ENCODE measurements around the gene DDX1. TPM values are rescaled to one million over a fixed set of nuclear protein-coding genes. Genes with fewer than 3 reads are reported as not detected.
A peak's percentile ranks its signal among the peaks of the same experiment; 100 is the strongest.

Gene DDX1
- total RNA-seq, 1 donor from 2014 or later = 68.6 TPM

GRCh38 chr2:15633043-15633970 lies 41.6 kb downstream of the DDX1 start:
- no peak overlapping the region for H3K27ac ChIP-seq
- peaks cover 20% of the 10 kb centered on the region for H3K4me1 ChIP-seq
- no peaks in the 10 kb centered on the region for H3K27me3 ChIP-seq
- H3K4me3 ChIP-seq = no peak overlapping the region
- no peak for DNase-seq
- intact Hi-C loops (cut with DNase I) = no loop called here
- H3K9me3 ChIP-seq = no peaks in the 10 kb centered on the region
- ATAC-seq = no peak
- TF ChIP-seq CTCF (IDR thresholded peaks at IDR 0.05) = no peak
- H3K36me3 ChIP-seq = peaks cover 67% of the 10 kb centered on the region

- DNase-seq (no peak), ATAC-seq (no peak)
- Histone ChIP-seq H3K36me3 (peaks cover 60% of the 10 kb centered on the region), H3K4me1 (peaks cover 20% of the 10 kb centered on the region), H3K9me3 (no peaks in the 10 kb centered on the region), H3K27ac (no peak overlapping the region), H3K27me3 (no peaks in the 10 kb centered on the region), H3K4me3 (no peak overlapping the region)
- intact Hi-C loops (cut with DNase I) = no loop called here
- TF ChIP-seq CTCF (IDR thresholded peaks at IDR 0.05) = no peak
These were observed 42.3 kb downstream of the DDX1 start for GRCh38 chr2:15633971-15634346.

- no peak for ATAC-seq
- Histone ChIP-seq H3K4me3 (no peak overlapping the region), H3K4me1 (peaks cover 22% of the 10 kb centered on the region), H3K27me3 (no peaks in the 10 kb centered on the region), H3K9me3 (no peaks in the 10 kb centered on the region), H3K27ac (no peak overlapping the region), H3K36me3 (peaks cover 50% of the 10 kb centered on the region)
- no peak for TF ChIP-seq CTCF (IDR thresholded peaks at IDR 0.05)
- intact Hi-C loops (cut with DNase I) = loop anchor here (5.0 kb wide), 1 partner anchor 307 kb away; the partner anchor contains the start of gene MYCN
- no peak for DNase-seq
These were observed 43.3 kb downstream of the DDX1 start for GRCh38 chr2:15634846-15635490.

GRCh38 chr2:15636972-15637785 lies 45.5 kb downstream of the DDX1 start:
- TF ChIP-seq CTCF (IDR thresholded peaks at IDR 0.05) = peak; percentile 90
- Histone ChIP-seq H3K27ac (no peak overlapping the region), H3K4me3 (no peak overlapping the region), H3K36me3 (peaks cover 28% of the 10 kb centered on the region), H3K27me3 (no peaks in the 10 kb centered on the region), H3K4me1 (peaks cover 30% of the 10 kb centered on the region), H3K9me3 (no peaks in the 10 kb centered on the region)
- DNase-seq (no peak), ATAC-seq (peak; percentile 91)
- intact Hi-C loops (cut with DNase I) = loop anchor here (5.0 kb wide), 1 partner anchor 305 kb away; the partner anchor contains the start of gene MYCN

- H3K27me3 ChIP-seq = no peaks in the 10 kb centered on the region
- no peak for TF ChIP-seq CTCF (IDR thresholded peaks at IDR 0.05)
- no peaks in the 10 kb centered on the region for H3K9me3 ChIP-seq
- peaks cover 13% of the 10 kb centered on the region for H3K36me3 ChIP-seq
- peaks cover 30% of the 10 kb centered on the region for H3K4me1 ChIP-seq
- no peak for ATAC-seq
- DNase-seq = no peak
- no peak overlapping the region for H3K27ac ChIP-seq
- intact Hi-C loops (cut with DNase I) = loop anchor here (5.0 kb wide), 1 partner anchor 304 kb away; the partner anchor contains the start of gene MYCN
- H3K4me3 ChIP-seq = no peak overlapping the region
These were observed 47.1 kb downstream of the DDX1 start for GRCh38 chr2:15638720-15639119.
